DMS53 (cell line): ENCODE measurements around the gene KCTD8.

Experiments used
- DNase-seq: peaks from one replicate; lab custom pipeline; 2025; lab: John Stamatoyannopoulos, UW

KCTD8 gene

GRCh38 chr4:44162538-44163270 lies 285.9 kb downstream of the KCTD8 start:
- DNase-seq = no peak

DNA sequence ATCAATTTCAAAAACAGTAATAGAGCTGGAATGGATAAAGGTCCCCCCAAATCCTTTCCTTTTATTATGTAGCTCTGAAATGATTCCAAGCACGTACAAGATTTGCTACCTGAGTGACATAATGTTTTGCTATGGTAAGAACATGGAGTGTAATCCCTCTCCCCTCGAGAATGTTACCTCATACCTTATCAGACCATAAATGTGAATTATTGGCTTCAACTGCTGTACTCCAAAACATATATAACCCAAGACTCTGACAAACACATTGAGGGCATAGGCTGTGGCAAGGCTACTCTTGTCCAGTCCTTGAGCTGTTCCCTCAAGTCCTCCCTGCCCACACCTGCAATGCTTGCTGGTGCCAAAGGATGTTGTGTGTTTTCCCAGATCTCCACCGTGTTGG lies 286.9 kb downstream of the KCTD8 start:
- DNase-seq = no peak

- DNase-seq = no peak
Measured at GRCh38 chr4:44160776-44161367, 287.7 kb downstream of the KCTD8 start.

- no peak for DNase-seq
Measured at GRCh38 chr4:44159991-44160390, 288.6 kb downstream of the KCTD8 start.

- DNase-seq = peak; percentile 40
Measured at GRCh38 chr4:44157611-44158277, 290.9 kb downstream of the KCTD8 start.

DNA sequence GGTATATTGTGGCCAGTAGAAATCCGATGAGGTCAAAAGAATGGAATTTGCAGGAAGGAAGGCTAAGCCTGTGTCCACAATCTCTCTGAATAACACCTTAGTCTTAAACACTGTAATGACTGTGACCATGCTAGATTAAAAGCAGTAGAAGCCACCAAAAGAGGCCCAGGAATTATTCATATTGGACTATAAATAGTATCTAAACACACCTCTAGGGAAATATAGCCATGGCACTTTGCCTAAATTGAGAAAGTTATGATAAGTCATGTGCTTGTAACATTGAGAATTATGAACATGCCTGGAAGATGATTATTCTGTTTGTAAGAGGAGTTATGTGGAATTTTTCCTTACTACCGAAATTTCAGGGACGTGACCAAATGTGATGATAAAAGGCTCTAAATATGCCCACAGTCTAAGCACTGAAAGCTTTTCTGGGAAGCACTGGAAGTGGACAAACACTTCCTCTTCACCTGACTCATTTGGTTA lies 298.5 kb downstream of the KCTD8 start:
- DNase-seq = peak; percentile 34

DNA sequence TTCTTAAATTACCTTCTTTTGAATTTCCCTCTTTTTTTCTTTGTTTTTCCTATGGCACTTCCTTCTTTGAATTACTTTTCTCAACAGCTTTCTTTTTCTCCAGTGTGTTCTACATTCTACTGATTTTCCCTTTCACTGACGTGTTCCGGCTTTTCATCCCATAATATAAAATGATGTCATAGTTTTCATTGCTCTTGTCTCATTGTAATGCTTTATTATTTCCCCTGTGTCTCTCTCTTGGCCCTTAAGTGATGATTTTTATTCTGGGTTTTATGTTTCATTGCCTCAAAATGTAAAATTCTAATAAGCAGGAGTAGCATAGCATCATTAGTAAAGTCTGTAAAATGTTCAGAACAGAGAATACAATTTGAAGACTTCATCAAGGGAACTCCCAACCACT lies 299.3 kb downstream of the KCTD8 start:
- DNase-seq = no peak

GRCh38 chr4:44147571-44148075 lies 301.0 kb downstream of the KCTD8 start:
- no peak for DNase-seq

- no peak for DNase-seq
Measured at GRCh38 chr4:44146516-44146915, 302.1 kb downstream of the KCTD8 start.

GRCh38 chr4:44145868-44146267 lies 302.7 kb downstream of the KCTD8 start:
- peak; percentile 35 for DNase-seq

- DNase-seq = no peak
Measured at GRCh38 chr4:44132526-44132925, 316.1 kb downstream of the KCTD8 start.
